ENCODE measurements around the gene FUT3. TPM values are rescaled to one million over a fixed set of nuclear protein-coding genes. Genes with fewer than 3 reads are reported as not detected.

The FUT3 gene
- total RNA-seq = 1.0 TPM in 1 of 2 replicates, not detected in the other

GRCh38 chr19:5851302-5851701, at the start of gene FUT3:
Gene FUT3 (minus strand): TSS chr19:5851449.

GRCh38 chr19:5839065-5840017, 11.9 kb downstream of the FUT3 start, which contains the start of gene FUT6:
Gene FUT6 (minus strand): TSS chr19:5839702. CDS start chr19:5832567, 7,135 bp downstream.

GRCh38 chr19:5804516-5805461, 46.5 kb downstream of the FUT3 start, which contains the start of gene NRTN:
Gene NRTN (plus strand): TSS chr19:5805067. CDS start chr19:5824166, 19,099 bp downstream.

Other genes with a start within 250 kb of the FUT3 start
- gene SAFB2, start 228.7 kb downstream of the FUT3 start, total RNA-seq = 9.6 and 25.4 TPM in 2 replicates
- gene SAFB, start 228.4 kb downstream of the FUT3 start, total RNA-seq = 24.3 and 38.2 TPM in 2 replicates
- 52.5 and 55.5 TPM in 2 replicates for gene MICOS13, start 170.9 kb downstream of the FUT3 start, total RNA-seq
- 13.3 and 51.3 TPM in 2 replicates for gene HSD11B1L, start 170.4 kb downstream of the FUT3 start, total RNA-seq
- gene RPL36, start 161.2 kb downstream of the FUT3 start, total RNA-seq = 1,098 and 1,956 TPM in 2 replicates
- gene LONP1, start 131.3 kb downstream of the FUT3 start, total RNA-seq = 89.7 and 138 TPM in 2 replicates
- gene CATSPERD, start 130.8 kb downstream of the FUT3 start, total RNA-seq = not detected in 2 replicates
- 0.13 and 1.4 TPM in 2 replicates for gene PRR22, start 66.7 kb downstream of the FUT3 start, total RNA-seq
- 21.7 and 26.7 TPM in 2 replicates for gene DUS3L, start 60.3 kb downstream of the FUT3 start, total RNA-seq
- 1.6 TPM in 1 of 2 replicates, not detected in the other for gene NRTN, start 46.4 kb downstream of the FUT3 start, total RNA-seq
- gene FUT6, start 11.7 kb downstream of the FUT3 start, total RNA-seq = not detected in 2 replicates
- not detected in 2 replicates for gene FUT5, start 19.1 kb upstream of the FUT3 start, total RNA-seq
- 275 and 487 TPM in 2 replicates for gene NDUFA11, start 52.3 kb upstream of the FUT3 start, total RNA-seq
- gene VMAC, start 53.4 kb upstream of the FUT3 start, total RNA-seq = 2.3 and 10.9 TPM in 2 replicates
- gene CAPS, start 62.8 kb upstream of the FUT3 start, total RNA-seq = 1.8 and 4.2 TPM in 2 replicates
- 44.2 and 46.0 TPM in 2 replicates for gene RANBP3, start 126.7 kb upstream of the FUT3 start, total RNA-seq

Data from epithelial cell of alveolus of lung (primary cell).